HG03060 (cell line): ENCODE results near the gene MAN1B1.

Experiments
- ATAC-seq: cut with Tn5 transposase; IDR thresholded peaks from one replicate; pipeline ENCODE4 v1.9.1; 2021; ENCODE audit warnings: low read depth, moderate number of reproducible peaks; ENCODE audit not compliant: unreplicated experiment

Gene MAN1B1

DNA sequence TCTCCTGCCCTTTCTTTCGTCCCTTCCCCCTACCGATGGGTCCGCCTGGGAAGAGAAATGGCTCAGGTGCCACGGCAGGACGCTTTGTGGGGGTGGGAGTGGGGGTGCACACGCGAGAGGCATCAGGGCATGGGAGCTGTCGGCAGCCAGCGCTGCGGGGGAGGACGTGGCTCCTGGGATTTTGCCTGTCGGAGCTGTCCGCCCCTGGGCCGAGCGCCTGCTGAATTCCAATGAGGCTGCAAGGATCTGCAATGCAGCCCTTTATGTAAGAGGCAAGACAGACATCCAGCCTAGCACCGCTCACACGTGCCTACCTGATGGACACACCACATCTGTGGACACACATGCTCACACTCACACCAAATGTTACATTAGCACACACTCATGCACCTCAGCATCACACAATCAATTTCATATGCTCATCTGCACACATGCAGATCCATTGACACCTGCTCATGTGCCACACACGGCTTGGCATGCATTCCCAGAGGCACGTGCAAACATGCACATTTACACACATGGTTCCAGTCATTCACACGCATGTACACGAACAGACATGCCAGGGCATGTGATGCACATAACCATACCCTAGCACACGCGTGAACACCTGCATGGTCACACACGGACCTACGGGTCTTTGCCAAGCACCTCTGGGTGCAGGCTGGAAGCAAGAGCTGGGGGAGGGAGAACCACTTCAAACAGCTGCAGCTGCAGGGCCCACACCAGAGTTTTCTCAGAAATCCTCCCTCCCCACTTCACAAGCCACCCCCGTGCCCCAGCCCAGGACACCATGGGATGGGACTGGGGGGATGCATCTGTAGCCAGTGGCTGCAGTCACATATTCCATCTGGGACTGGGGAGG lies 53.6 kb downstream of the MAN1B1 start:
- no peak for ATAC-seq

GRCh38 chr9:137141050-137141810 lies 54.4 kb downstream of the MAN1B1 start:
- ATAC-seq, result no peak

GRCh38 chr9:137141976-137142936 lies 55.5 kb downstream of the MAN1B1 start:
- no peak for ATAC-seq

- no peak for ATAC-seq
Measured at GRCh38 chr9:137143459-137143858, 56.7 kb downstream of the MAN1B1 start.

GRCh38 chr9:137145731-137146526 lies 59.1 kb downstream of the MAN1B1 start:
- no peak for ATAC-seq

- ATAC-seq, result no peak
Measured at GRCh38 chr9:137146527-137146918, 59.7 kb downstream of the MAN1B1 start.

- ATAC-seq, result no peak
Measured at GRCh38 chr9:137147091-137147792, 60.5 kb downstream of the MAN1B1 start.

GRCh38 chr9:137147793-137148160 lies 61.0 kb downstream of the MAN1B1 start:
- ATAC-seq, result no peak

DNA sequence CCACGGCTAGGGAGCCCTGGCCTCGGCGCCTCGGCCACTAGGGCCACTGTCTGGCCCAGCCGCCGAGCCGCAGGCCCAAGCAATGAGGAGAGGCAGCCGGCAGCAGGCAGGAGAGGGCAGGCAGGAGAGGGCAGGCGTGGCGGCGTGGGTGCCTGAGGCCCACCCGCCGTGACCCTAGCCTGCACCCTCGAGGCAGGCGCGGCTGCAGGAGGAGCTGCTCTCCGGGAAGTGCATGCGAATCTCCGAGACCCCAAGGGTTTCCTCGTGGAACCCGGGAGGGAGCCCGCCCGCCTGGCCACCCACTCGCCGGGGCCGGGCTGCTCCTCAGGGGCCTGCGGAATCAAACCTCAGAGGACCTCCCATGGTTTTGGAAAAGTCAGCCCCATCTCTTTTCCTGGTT lies 61.5 kb downstream of the MAN1B1 start:
- no peak for ATAC-seq

DNA sequence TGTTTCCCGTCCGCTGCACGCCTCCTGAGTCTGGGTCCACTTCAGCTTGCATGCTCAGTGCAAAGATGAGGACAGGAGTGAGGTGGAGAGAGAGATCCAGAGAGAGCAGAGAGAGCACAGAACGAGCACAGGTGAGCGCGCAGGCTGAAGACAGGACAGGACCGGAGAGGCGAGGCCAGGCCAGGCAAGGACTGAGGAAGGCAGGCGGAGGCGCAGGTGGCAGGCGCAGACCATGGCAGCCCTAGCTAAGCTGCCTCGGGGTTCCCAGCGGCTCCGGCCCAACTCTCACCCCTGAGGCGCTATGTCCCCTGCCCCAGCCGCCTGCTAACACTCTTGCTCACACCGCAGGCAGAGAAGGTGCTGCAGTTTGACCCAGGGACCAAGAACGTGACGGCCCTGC lies 61.9 kb downstream of the MAN1B1 start:
- no peak for ATAC-seq

GRCh38 chr9:137149363-137149762 lies 62.6 kb downstream of the MAN1B1 start:
- no peak for ATAC-seq

- ATAC-seq, result no peak
Measured at GRCh38 chr9:137149942-137150616, 63.3 kb downstream of the MAN1B1 start.

DNA sequence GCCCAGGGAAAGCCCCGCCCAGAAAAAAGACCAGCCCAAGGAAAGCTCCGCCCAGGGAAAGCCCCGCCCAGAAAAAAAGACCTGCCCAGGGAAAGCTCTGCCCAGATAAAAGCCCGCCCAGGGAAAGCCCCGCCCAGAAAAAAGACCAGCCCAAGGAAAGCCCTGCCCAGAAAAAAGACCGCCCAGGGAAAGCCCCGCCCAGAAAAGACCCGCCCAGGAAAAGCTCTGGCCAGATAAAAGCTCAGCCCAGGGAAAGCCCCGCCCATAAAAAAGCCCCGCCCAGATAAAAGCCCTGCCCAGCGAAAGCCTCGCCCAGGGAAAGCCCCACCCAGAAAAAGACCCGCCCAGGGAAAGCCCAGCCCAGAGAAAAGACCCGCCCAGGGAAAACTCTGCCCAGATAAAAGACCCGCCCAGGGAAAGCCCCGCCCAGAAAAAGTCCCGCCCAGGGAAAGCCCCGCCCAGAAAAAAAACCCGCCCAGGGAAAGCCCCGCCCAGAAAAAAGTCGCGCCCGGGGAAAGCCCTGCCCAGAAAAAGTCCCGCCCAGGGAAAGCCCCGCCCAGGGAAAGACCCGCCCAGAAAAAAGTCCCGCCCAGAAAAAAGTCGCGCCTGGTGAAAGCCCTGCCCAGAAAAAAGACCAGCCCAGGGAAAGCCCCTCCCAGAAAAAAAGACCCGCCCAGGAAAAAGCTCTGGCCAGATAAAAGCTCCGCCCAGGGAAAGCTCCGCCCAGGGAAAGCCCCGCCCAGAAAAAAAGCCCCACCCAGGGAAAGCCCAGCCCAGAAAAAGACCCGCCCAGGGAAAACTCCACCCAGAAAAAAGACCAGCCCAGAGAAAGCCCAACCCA lies 64.1 kb downstream of the MAN1B1 start:
- no peak for ATAC-seq

- ATAC-seq, result no peak
Measured at GRCh38 chr9:137152844-137153405, 66.1 kb downstream of the MAN1B1 start.

DNA sequence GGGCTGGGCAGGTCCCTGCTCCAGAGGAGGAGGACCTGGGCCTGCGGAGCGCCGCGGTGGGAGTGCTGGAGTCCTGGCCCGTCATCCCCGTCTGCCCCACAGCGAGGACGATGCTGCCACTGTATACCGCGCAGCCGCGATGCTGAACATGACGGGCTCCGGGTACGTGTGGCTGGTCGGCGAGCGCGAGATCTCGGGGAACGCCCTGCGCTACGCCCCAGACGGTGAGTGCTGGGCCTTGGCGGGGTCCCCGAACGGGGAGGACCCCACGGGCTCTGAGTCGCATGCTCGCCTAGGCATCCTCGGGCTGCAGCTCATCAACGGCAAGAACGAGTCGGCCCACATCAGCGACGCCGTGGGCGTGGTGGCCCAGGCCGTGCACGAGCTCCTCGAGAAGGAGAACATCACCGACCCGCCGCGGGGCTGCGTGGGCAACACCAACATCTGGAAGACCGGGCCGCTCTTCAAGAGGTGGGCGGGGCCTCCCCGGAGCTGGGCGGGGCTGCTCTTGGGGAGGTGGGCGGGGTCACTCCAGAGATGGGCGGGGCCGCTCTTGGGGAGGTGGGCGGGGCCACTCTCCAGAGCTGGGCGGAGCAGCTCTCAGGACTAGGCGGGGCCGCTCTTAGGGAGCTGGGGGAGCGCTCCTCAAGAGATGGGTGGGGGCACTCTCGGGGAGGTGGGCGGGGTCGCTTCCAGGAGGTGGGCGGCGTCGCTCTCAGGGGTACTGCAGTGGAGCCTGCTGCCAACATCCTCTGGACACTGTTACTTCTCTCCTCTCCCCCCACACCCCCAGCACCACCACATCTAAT lies 70.0 kb downstream of the MAN1B1 start:
- ATAC-seq, result no peak

DNA sequence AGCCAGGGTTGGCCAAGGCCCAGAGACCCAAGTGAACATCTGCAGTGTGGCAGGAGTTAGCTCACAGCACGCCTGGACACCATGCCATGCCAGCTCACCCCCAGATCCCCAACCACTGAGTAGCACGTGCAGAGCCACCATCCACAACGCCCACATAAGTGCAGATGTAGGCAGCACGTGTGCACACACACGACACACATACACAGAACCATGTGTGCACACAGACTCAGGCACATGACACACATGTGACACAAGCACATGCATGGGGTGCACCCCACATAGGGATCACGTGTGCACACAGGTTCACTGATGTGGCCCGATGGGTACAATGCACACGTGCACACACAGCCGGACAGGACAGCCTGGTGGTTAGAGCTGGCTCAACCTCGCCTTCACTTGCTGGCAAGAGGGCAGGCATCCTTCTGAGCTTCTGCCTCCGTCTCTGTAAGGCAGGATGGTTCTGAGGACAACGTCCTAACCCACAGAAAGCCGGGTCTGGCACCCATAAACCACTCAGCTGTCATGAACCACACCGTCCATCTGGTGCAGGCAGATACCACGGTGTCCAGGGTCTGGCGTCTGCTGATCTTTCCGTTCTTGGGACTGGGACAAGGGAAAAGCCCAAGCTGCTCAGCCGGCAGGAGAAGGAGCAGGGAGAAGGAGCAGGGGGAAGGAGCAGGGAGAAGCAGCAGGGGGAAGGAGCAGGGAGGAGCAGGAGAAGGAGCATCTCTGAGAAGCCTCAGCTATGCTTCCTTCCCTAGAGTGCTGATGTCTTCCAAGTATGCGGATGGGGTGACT lies 71.0 kb downstream of the MAN1B1 start:
- ATAC-seq, result no peak
